ENCODE results near the gene DBH.

Gene DBH

DNA sequence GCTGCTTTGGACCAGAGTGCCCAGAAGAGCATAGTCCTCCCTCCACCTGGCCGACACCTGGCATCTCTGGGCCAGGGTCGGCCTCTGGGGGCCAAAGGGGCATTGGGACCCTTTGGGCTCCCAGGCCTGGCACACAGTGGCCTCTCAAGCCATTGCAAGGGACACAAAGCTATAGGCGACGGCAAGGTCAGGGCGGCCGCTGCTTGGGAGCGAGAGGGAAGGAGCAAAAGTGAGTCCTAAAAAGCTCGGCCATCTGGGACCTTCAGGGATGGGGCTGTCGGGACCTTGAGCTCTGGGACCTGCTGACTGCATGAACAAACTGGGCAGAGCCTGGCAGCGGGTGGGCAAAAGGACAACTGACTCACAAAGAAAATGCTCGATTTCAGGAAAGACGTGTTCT is 13.9 kb downstream of the DBH start:
- TF ChIP-seq, protein P1, sequence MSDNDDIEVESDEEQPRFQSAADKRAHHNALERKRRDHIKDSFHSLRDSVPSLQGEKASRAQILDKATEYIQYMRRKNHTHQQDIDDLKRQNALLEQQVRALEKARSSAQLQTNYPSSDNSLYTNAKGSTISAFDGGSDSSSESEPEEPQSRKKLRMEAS (IDR thresholded peaks at IDR 0.05), result no peak
- TF ChIP-seq FOXM1 (IDR thresholded peaks at IDR 0.05; ENCODE audit: borderline replicate concordance, low read depth) (no peak), CEBPB (IDR thresholded peaks at IDR 0.05) (no peak), EGR1 (IDR thresholded peaks at IDR 0.05) (no peak), NFIC (IDR thresholded peaks at IDR 0.05) (no peak), RAD21 (IDR thresholded peaks at IDR 0.05; ENCODE audit: low read depth) (no peak)
- TF ChIP-seq, protein P2, sequence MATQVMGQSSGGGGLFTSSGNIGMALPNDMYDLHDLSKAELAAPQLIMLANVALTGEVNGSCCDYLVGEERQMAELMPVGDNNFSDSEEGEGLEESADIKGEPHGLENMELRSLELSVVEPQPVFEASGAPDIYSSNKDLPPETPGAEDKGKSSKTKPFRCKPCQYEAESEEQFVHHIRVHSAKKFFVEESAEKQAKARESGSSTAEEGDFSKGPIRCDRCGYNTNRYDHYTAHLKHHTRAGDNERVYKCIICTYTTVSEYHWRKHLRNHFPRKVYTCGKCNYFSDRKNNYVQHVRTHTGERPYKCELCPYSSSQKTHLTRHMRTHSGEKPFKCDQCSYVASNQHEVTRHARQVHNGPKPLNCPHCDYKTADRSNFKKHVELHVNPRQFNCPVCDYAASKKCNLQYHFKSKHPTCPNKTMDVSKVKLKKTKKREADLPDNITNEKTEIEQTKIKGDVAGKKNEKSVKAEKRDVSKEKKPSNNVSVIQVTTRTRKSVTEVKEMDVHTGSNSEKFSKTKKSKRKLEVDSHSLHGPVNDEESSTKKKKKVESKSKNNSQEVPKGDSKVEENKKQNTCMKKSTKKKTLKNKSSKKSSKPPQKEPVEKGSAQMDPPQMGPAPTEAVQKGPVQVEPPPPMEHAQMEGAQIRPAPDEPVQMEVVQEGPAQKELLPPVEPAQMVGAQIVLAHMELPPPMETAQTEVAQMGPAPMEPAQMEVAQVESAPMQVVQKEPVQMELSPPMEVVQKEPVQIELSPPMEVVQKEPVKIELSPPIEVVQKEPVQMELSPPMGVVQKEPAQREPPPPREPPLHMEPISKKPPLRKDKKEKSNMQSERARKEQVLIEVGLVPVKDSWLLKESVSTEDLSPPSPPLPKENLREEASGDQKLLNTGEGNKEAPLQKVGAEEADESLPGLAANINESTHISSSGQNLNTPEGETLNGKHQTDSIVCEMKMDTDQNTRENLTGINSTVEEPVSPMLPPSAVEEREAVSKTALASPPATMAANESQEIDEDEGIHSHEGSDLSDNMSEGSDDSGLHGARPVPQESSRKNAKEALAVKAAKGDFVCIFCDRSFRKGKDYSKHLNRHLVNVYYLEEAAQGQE (IDR thresholded peaks at IDR 0.05; ENCODE audit: low read depth), result no peak

DNA sequence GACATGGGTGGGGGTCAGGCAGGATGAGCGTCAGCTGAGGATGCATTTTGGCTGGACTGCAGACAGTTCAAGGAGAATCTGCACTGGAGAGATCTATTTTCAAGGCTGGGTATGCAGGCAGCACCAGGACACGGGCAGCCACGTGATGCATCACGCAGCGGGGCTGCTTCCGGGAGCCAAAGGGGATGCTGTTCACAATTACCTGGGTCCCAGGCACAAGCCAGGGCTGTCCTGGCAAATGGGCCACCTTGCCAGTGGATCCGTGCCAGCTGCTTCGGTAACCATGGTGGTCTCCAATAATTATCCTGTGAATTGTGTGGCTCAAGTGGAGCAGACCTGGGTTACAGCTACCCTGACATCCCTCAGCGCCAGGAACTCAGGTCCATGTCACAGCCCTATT is 17.5 kb downstream of the DBH start:
- no peak for TF ChIP-seq RAD21 (IDR thresholded peaks at IDR 0.05; ENCODE audit: low read depth)
- no peak for TF ChIP-seq EGR1 (IDR thresholded peaks at IDR 0.05)
- TF ChIP-seq NFIC (IDR thresholded peaks at IDR 0.05), result no peak
- TF ChIP-seq, protein P1 (IDR thresholded peaks at IDR 0.05), result no peak
- TF ChIP-seq ZBTB7A (IDR thresholded peaks at IDR 0.05; ENCODE audit: low read depth), result no peak
- TF ChIP-seq, protein P3, sequence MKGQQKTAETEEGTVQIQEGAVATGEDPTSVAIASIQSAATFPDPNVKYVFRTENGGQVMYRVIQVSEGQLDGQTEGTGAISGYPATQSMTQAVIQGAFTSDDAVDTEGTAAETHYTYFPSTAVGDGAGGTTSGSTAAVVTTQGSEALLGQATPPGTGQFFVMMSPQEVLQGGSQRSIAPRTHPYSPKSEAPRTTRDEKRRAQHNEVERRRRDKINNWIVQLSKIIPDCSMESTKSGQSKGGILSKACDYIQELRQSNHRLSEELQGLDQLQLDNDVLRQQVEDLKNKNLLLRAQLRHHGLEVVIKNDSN (IDR thresholded peaks at IDR 0.05), result peak; percentile 78
- TF ChIP-seq TAF1 (IDR thresholded peaks at IDR 0.05; ENCODE audit: low read depth), result no peak

DNA sequence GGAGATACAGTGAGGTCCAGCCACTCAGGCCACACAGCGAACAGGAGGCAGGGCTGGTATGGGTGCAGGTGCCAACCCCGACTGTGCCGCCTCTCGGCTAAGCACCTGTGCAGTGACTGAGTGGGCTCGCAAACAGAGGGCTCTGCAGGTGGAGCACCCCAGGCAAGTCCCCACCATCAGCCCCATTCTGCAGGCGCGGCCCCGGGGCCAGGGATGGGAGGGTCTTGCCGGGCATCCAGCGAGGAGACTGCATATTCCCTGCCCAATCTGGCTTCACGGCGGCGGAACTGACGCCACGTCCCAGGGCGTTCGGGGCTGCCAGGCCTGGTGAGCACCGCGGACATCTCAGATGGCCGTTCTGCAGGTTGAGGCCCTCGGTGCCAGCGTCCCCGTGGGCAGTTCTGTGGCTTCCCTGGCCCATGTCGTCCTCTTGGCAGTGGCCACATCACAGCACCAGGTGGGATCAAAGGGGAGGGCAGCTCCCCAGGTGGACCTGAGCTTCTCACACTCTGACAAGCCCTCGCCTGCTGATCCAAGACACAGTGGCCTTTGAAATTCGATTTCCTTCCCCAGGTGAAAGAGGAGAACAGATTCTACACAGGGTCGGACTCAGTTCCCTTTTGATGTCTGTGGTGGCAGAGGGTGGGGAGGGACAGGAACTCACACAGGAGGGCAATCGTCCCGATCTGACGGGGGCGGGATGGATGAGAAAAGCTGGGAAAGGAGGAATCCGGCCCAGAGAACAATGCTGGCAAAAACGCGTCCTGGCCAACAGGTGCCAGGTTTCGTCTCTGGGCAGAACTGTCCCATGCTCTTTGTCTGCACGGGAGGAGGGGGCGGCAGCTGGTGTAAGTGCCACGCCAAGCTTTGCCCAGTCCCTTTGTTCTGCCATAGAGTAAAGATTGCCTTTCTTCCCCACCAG is 18.8 kb downstream of the DBH start:
- TF ChIP-seq TEAD4 (IDR thresholded peaks at IDR 0.05), result no peak
- TF ChIP-seq EGR1 (IDR thresholded peaks at IDR 0.05), result no peak
- no peak for TF ChIP-seq TCF12 (IDR thresholded peaks at IDR 0.05; ENCODE audit: low read depth)

DNA sequence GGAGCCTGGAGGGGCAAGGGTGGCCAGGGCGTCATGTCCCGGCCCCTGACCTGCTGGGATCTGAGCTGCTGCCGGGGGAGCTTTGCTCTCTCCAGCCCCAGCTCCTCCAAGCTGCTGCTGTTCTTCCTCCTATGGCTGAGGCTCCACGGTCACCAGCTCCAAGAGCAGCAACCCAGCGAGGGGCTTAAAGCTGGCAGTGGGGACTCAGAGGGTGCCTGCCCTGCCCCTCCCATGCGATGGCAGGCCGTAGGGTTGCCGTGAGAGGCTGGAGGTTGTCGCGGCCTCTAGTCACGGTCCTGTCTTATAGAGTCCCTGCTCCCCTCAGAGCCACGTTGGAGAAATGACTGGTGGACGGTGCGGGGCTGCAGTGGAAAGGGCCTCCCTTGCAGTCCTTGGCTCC is 19.5 kb downstream of the DBH start:
- TF ChIP-seq YY1 (IDR thresholded peaks at IDR 0.05; ENCODE audit: low read depth) (no peak), TAF1 (IDR thresholded peaks at IDR 0.05; ENCODE audit: low read depth) (no peak), CREB1 (IDR thresholded peaks at IDR 0.05; ENCODE audit: low read depth) (no peak), ZBTB7A (IDR thresholded peaks at IDR 0.05; ENCODE audit: low read depth) (no peak), EGR1 (IDR thresholded peaks at IDR 0.05) (no peak), FOXM1 (IDR thresholded peaks at IDR 0.05; ENCODE audit: borderline replicate concordance, low read depth) (no peak), TEAD4 (IDR thresholded peaks at IDR 0.05) (no peak), NFIC (IDR thresholded peaks at IDR 0.05) (no peak), RAD21 (IDR thresholded peaks at IDR 0.05; ENCODE audit: low read depth) (no peak)
- TF ChIP-seq, protein P2 (IDR thresholded peaks at IDR 0.05; ENCODE audit: low read depth), result no peak
- TF ChIP-seq, protein P3 (IDR thresholded peaks at IDR 0.05), result no peak

DNA sequence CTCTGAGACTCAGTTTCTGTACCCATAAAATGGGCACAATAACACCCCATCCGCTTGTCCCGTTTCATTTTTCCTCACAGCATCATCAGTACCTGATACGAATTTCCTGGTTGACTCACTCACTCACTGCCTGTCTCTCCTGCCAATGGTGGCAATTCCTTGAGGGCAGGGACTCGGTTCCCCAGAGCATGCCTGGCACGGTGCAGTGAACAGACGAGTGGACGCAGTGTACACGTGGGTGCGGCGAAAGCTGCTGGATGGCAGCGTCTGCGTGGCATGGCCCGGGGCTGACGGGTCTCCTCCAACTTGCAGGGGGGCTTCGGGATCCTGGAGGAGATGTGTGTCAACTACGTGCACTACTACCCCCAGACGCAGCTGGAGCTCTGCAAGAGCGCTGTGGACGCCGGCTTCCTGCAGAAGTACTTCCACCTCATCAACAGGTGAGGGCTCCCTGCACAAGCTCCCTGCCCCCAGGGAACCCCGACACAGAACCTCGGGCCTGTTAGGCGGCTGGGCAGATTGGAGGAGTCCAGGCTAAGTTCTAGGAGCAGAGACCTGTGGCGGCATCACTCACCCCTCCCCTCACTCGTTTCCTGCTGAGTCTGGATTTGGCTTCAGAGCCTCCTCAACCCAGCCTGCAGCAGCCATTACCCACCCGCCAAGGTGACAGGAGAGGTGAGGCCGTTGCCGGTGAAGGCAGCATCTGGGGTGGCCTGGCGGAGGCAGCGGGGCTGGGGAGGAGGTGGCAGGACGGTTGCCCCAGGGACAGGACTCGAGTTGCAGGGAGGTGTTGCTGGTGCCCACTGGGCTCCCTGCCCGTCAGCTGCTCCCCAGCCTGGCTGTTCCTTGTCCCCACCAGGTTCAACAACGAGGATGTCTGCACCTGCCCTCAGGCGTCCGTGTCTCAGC is 20.3 kb downstream of the DBH start:
- TF ChIP-seq CEBPB (IDR thresholded peaks at IDR 0.05) (no peak), ZBTB7A (IDR thresholded peaks at IDR 0.05; ENCODE audit: low read depth) (no peak), RAD21 (IDR thresholded peaks at IDR 0.05; ENCODE audit: low read depth) (0 out of 2 replicates have a peak, but pooled peaks have one; percentile 8), TAF1 (IDR thresholded peaks at IDR 0.05; ENCODE audit: low read depth) (no peak), TEAD4 (IDR thresholded peaks at IDR 0.05) (no peak)

DNA sequence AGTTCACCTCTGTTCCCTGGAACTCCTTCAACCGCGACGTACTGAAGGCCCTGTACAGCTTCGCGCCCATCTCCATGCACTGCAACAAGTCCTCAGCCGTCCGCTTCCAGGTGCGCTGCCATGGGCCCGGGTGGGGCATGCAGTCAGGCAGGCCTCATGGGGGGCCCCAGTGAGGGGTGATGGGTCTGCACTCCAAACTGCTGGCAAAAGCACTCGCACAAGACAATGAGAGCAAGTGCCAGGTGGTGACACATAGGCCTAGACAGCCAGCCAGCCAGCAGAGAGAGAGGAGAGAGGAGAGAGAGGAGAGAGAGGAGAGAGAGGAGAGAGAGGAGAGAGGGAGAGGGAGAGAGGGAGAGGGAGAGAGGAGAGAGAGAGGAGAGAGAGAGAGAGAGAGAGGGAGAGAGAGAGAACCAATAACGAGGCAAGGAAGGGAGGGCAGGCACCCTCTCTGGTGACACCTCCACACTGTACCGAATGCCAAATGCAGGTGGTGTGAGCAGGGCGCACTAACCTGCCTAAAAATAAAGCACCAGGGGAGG is 21.0 kb downstream of the DBH start:
- TF ChIP-seq FOXM1 (IDR thresholded peaks at IDR 0.05; ENCODE audit: borderline replicate concordance, low read depth) (no peak), RAD21 (IDR thresholded peaks at IDR 0.05; ENCODE audit: low read depth) (no peak), EP300 (IDR thresholded peaks at IDR 0.05; ENCODE audit: borderline replicate concordance) (no peak)
- TF ChIP-seq, protein P2 (IDR thresholded peaks at IDR 0.05; ENCODE audit: low read depth), result no peak

Data from Ishikawa (cell line).